HUES64 (cell line): ENCODE measurements around the gene OSBPL6.
A peak's percentile ranks its signal among the peaks of the same experiment; 100 is the strongest.

Source experiments
- H3K27ac ChIP-seq: 2 replicates; pipeline ENCODE4 v1.7.0; 2013; ENCODE audit warnings: low read depth, low read length, inconsistent platforms
- H3K27me3 ChIP-seq: 2 replicates; pipeline ENCODE4 v1.6.1; 2013; ENCODE audit warnings: mild to moderate bottlenecking, low read length; ENCODE audit not compliant: insufficient read depth
- H3K36me3 ChIP-seq: 2 replicates; pipeline ENCODE4 v1.6.1; 2013; ENCODE audit warnings: mild to moderate bottlenecking, low read length; ENCODE audit not compliant: insufficient read depth
- H3K4me1 ChIP-seq: 2 replicates; pipeline ENCODE4 v1.6.1; 2013; ENCODE audit warnings: mild to moderate bottlenecking, low read length, moderate library complexity; ENCODE audit not compliant: insufficient read depth
- H3K4me3 ChIP-seq: 2 replicates; pipeline ENCODE4 v1.5.1; 2013; ENCODE audit warnings: mild to moderate bottlenecking, low read length, moderate library complexity
- H3K9ac ChIP-seq: 2 replicates; pipeline ENCODE4 v1.6.1; 2013; ENCODE audit warnings: mild to moderate bottlenecking, low read depth, low read length
- H3K9me3 ChIP-seq: 2 replicates; pipeline ENCODE4 v1.6.1; 2013; ENCODE audit warnings: low read depth, low read length; ENCODE audit not compliant: insufficient read depth
- WGBS: fragments of 150-250, 120-280 bp; methylation state at CpG from one replicate; pipeline ENCODE4 v1.1.7; 2013; ENCODE audit warnings: missing lambda C conversion rate; 5-methylcytosine and 5-hydroxymethylcytosine counted together

The OSBPL6 gene

DNA sequence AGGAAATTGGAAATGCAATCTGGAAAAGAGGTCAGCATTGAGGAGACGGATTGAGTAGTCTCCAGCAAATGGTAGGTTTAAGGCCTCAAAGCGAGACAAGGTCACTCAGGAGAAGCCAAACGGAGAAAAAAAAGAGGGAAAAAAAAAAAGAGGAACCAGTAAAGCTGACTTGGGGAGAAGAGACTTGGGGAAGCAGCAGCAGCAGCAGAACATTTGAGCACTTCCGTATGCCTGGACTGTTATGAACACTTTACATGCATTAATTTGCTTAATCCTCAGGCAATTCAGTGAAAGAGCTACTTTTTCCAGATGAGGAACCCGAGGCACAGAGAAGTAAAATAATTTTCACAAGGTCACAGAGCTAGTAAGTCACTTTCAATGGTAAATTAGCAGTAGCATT, 81.3 kb downstream of the OSBPL6 start:
- peaks cover 51% of the 10 kb centered on the region for H3K4me1 ChIP-seq
- H3K36me3 ChIP-seq: no peaks in the 10 kb centered on the region
- H3K27ac ChIP-seq: no peak overlapping the region
- 77% methylated on average over 5 of the region's 5 CpGs for WGBS
- H3K27me3 ChIP-seq: no peaks in the 10 kb centered on the region
- H3K9me3 ChIP-seq: no peaks in the 10 kb centered on the region
- no peak overlapping the region for H3K4me3 ChIP-seq
- H3K9ac ChIP-seq: no peak overlapping the region

DNA sequence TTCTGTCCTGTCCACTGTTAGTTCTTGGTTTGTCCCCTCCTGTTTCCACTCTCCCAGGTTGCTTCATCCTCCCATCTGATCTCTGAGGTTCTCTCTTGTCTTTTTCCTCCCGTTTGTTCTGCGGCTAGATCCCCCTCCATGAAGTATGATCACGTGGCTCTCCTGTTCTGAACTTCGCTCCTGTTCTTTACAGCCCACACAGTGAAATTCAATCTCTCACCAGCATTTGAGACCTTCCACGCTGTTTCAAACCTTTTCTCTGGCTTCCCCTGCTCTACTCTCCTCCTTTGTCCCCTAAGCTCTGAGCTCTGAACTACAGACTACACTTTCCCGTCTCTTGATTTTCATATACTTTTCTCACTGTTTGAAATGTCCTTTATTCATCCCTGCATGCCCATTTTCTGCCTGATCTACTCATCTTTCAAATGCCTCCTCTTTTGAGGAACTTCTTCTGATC, 83.5 kb downstream of the OSBPL6 start:
- Histone ChIP-seq H3K27ac (peak overlapping the region; percentile 38; the same call in 1 of the 2 replicates), H3K9ac (peak overlapping the region; percentile 11; the same call in 1 of the 2 replicates), H3K27me3 (no peaks in the 10 kb centered on the region), H3K4me1 (peaks cover 47% of the 10 kb centered on the region), H3K4me3 (no peak overlapping the region), H3K9me3 (no peaks in the 10 kb centered on the region), H3K36me3 (no peaks in the 10 kb centered on the region)
- 36% methylated on average over 6 of the region's 6 CpGs for WGBS

DNA sequence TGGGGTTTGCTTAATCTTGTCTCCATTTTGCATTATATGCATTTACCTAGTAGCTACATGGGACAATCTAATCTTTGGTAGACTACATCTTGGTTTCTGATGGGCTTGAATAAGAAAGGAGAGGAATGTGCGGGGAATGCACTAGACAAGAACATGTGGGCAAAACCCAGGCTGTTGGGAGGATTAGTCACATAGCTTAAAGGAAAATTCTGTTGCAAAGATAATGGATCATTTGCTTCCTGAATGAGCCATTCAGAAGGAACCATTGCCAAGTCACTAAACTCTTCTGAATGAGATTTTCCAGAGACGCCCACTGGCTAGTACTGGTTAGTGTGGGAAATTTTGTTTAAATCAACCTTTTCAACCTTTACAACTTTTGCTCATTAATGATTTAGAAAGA, 84.8 kb downstream of the OSBPL6 start:
- H3K4me1 ChIP-seq: peaks cover 41% of the 10 kb centered on the region
- H3K9ac ChIP-seq: no peak overlapping the region
- H3K27ac ChIP-seq: peak overlapping the region; percentile 4; the same call in 1 of the 2 replicates
- 97% methylated on average over 2 of the region's 2 CpGs for WGBS
- no peaks in the 10 kb centered on the region for H3K36me3 ChIP-seq
- no peaks in the 10 kb centered on the region for H3K27me3 ChIP-seq
- no peaks in the 10 kb centered on the region for H3K9me3 ChIP-seq
- no peak overlapping the region for H3K4me3 ChIP-seq

DNA sequence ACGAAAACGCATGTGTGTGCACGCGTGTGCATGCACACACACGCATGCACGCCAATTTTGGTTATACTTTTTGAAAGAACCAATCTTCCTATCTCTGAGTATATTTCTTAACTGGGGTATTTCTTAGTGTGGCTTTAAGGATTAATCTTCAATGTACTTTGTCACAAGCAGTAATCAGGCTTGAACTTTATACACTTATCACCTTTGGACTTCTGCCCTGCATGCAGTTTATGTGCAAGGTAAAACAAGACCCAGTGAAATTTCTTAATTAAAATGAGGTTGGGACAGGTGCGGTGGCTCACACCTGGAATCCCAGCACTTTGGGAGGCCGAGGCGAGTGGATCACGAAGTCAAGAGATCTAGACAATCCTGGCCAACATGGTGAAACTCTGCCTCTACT, 85.3 kb downstream of the OSBPL6 start:
- Histone ChIP-seq H3K27ac (peak overlapping the region; percentile 4; the same call in 1 of the 2 replicates), H3K9me3 (no peaks in the 10 kb centered on the region), H3K4me1 (peaks cover 40% of the 10 kb centered on the region), H3K4me3 (no peak overlapping the region), H3K36me3 (no peaks in the 10 kb centered on the region), H3K27me3 (no peaks in the 10 kb centered on the region), H3K9ac (no peak overlapping the region)
- 96% methylated on average over 10 of the region's 10 CpGs for WGBS

DNA sequence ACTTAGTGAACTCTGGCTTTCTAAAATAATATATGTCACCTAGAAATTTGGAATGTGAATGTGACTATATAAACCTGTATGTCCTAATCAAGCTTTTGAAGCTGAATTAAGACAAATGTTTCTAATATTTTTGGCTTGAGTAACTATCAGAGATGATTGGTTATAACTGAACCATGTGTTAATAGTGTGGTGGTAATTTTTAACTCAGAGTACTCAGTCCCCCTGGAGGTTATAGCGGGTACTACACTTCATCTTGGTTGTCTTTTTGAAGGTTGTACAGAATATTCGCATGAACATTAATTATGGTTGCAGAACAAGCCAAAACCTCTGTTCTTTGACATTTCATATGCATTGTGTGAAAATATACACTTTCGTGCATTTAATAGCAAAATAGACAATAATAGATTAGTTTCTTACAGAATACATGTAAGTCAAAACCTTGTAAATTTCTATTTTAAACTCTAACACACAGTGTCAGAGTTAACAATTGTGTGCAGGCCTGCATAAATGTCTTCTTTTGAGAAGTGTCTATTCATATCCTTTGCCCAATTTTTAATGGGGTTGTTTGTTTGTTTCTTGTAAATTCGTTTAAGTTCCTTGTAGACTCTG, 86.0 kb downstream of the OSBPL6 start:
- 66% methylated on average over 3 of the region's 4 CpGs for WGBS
- no peaks in the 10 kb centered on the region for H3K9me3 ChIP-seq
- no peak overlapping the region for H3K9ac ChIP-seq
- no peak overlapping the region for H3K4me3 ChIP-seq
- H3K27ac ChIP-seq: no peak overlapping the region
- no peaks in the 10 kb centered on the region for H3K27me3 ChIP-seq
- H3K36me3 ChIP-seq: no peaks in the 10 kb centered on the region
- H3K4me1 ChIP-seq: peaks cover 39% of the 10 kb centered on the region

DNA sequence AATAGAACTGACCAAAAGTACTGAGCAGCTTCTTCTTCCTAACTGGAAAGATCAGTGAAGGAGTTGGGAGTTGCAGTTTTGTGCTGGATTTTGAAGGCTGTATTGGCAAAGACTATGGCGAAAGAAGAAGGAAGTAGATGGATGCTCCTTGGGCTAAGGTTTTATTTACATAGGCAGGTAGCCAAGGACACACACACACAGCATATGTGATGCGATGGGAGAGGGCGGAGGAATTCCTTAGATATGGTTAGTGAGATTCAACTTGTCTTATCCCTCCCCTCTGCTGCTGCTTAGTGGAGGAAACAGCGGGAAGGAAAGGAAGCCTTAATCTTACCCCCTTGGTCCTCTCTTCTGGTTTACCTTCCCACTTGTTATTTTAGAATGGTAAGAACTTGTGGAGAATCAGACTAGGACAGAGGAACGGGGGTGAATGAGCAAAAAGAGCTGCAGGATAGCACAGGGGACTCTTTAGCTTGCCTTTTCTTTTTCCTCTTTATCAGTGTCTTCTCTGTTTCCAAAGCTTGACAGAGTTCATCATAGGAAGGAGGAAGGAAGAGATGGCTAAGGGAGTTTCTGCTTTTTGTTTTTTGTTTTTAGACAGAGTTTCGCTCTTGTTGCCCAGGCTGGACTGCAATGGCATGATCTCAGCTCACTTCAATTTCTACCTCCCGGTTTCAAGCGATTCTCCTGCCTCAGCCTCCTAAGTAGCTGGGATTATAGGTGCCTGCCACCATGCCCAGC, 87.9 kb downstream of the OSBPL6 start:
- no peak overlapping the region for H3K27ac ChIP-seq
- H3K4me1 ChIP-seq: peaks cover 32% of the 10 kb centered on the region
- no peak overlapping the region for H3K9ac ChIP-seq
- no peaks in the 10 kb centered on the region for H3K36me3 ChIP-seq
- H3K4me3 ChIP-seq: no peak overlapping the region
- H3K9me3 ChIP-seq: no peaks in the 10 kb centered on the region
- no peaks in the 10 kb centered on the region for H3K27me3 ChIP-seq
- 75% methylated on average over 5 of the region's 8 CpGs for WGBS

DNA sequence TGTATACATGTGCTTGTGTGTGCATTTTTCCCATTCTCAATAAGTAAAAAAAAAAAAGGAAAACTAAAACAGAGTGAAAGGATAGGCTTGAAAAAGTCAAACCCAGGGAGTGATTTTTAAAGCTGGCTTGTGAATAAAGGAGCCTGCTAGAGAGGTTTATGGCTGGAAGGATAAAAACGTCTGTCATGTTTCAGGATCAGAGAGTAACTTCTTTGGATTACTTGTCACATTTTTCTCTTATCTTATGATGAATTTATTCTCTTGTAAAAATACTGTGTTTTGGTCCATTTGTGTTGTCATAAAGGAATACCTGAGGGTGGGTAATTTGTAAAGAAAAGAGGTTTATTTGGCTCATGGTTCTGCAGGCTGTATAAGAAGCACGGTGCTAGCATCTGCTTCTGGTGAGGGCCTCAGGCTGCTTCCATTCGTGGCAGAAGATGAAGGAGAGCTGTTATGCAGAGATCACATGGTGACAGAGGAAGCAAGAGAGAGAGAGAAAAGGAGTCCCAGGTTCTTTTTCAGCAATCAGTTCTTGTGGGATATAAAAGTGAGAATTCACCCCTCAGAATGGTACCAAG, 89.1 kb downstream of the OSBPL6 start:
- Histone ChIP-seq H3K4me1 (peaks cover 20% of the 10 kb centered on the region; the same call in 1 of the 2 replicates), H3K27me3 (no peaks in the 10 kb centered on the region), H3K27ac (no peak overlapping the region), H3K9ac (no peak overlapping the region), H3K9me3 (no peaks in the 10 kb centered on the region), H3K4me3 (no peak overlapping the region), H3K36me3 (no peaks in the 10 kb centered on the region)
- WGBS: 88% methylated on average over 3 of the region's 3 CpGs

DNA sequence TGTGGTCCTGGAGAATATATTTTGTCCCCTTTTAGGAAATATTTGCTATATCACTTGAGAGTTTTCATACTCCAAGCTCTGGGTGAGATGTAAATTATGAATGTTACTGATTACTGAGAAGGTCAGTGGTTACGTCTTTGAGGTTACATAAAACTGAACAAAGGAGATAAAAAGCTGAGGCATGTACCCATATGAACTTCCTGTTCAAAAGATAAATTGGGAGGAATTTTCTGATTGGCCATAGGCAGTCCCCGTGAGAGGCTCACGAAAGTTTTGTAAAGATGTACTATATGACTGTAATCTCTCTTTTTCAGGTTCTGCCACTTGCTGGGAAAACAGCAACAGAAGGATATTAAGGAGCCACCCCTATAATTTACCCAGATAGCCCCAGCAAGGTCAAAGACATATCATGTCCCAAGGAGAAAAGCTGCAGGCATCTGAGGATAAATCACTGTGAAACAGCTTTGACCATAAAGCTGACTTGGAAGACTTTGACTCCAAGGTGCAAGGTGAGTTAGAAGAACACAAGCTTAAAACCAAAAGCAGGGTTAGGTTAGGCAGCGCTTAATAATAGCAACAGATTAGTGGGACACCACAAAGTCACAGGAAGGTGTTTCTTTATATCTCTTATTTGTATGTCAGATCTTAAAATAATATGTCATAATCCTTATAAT, 90.4 kb downstream of the OSBPL6 start:
- Histone ChIP-seq H3K27ac (no peak overlapping the region), H3K27me3 (no peaks in the 10 kb centered on the region), H3K9me3 (no peaks in the 10 kb centered on the region), H3K4me3 (no peak overlapping the region), H3K4me1 (peaks cover 7% of the 10 kb centered on the region; the same call in 1 of the 2 replicates), H3K9ac (no peak overlapping the region), H3K36me3 (no peaks in the 10 kb centered on the region)
- WGBS: 98% methylated on average over 4 of the region's 4 CpGs

DNA sequence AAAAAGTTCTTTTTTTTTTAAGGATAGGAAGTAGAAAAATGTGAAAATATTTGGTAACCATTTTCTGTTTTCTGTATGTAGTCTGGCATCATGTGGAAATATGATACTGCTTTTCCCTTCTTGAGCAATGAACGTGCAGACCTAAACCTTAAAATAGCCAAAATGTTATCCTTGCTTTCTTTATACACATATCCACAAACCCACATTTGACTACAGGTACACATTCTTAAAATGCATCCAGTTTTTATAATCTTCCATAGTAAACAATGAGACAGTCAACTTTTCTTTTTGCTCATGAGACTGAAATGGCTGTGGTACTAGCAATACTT, 90.9 kb downstream of the OSBPL6 start:
- no peak overlapping the region for H3K27ac ChIP-seq
- WGBS: 95% methylated on average over 1 of the region's 1 CpG

DNA sequence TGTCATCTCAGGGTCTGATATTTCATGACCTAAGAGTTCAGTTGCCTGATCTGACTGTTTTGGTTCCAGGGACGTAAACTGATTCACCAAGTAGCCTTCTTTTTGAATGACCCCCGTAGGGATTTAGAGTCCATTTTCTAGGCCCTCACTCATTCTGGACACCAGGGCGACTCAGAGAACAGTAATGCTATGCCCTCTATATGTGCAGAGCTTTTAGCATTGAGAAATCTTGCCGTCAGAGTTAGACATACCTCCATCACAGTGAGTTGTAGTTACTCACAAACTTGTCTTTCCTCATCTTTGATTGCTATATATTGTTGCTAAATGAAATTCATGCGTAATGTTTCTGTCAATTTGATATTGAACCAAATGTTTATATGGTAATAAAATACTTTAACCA, 92.3 kb downstream of the OSBPL6 start:
- no peak overlapping the region for H3K9ac ChIP-seq
- H3K9me3 ChIP-seq: no peaks in the 10 kb centered on the region
- peaks cover 7% of the 10 kb centered on the region; the same call in 1 of the 2 replicates for H3K4me1 ChIP-seq
- no peaks in the 10 kb centered on the region for H3K36me3 ChIP-seq
- no peak overlapping the region for H3K27ac ChIP-seq
- no peaks in the 10 kb centered on the region for H3K27me3 ChIP-seq
- WGBS: 90% methylated on average over 4 of the region's 5 CpGs
- H3K4me3 ChIP-seq: no peak overlapping the region

More for the DNA sequence above, 90.9 kb downstream of the OSBPL6 start:
- Histone ChIP-seq H3K27me3 (no peaks in the 10 kb centered on the region), H3K9me3 (no peaks in the 10 kb centered on the region), H3K9ac (no peak overlapping the region), H3K4me1 (peaks cover 7% of the 10 kb centered on the region; the same call in 1 of the 2 replicates), H3K36me3 (no peaks in the 10 kb centered on the region), H3K4me3 (no peak overlapping the region)
